ENCODE measurements around the gene CAMK1D.

CAMK1D gene

DNA sequence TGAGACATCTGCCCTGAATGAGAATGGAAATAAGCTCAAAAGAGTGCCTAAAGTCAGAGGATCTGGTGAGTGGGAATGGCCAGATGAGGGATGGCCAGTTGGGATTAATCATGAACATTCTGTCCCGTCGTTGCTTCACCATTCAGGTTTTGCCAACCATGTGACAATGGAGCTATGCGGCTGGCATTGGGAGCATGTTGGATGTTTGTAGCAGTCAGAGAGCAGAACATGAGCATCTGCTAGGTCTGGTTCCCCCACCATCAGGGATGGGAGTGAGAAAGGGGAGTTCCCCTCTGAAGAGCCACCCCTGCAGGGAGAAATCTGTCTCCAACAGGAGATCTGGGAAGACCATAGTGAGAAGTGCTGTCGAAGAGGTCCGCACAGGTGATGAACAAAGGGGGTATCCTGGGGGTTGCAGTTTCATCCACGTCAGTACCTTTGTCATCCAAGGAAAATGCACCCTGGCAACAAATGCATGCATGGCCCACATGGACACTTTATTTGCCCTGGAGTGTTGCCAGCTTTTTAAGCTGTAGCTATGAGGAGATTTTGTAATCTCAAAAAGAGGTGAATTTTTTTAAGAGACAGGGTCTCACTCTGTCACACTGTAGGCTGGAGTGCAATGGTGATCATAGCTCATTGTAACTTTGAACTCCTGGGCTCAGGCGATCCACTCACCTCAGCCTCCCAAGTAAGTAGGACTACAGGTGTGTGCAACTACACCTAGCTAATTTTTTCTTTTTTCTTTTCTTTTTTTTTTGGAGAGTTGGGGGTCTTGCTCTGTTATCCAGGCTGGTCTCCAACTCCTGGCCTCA, 190.2 kb downstream of the CAMK1D start:
- Histone ChIP-seq H3K4me1 (ENCODE audit: control insufficient read depth, insufficient read depth, low read length) (peaks cover 25% of the 10 kb centered on the region), H3K36me3 (ENCODE audit: control insufficient read depth in 2 of 2, insufficient read depth in 1 of 2, low read length in 2 of 2) (no peaks in the 10 kb centered on the region), H3K9me3 (ENCODE audit: control insufficient read depth, insufficient read depth, low read depth, low read length) (no peaks in the 10 kb centered on the region), H3K4me3 (ENCODE audit: low read depth, low read length) (no peak overlapping the region), H3K27ac (ENCODE audit: extremely low read depth, low read depth, low read length) (no peak overlapping the region)
- CTCF ChIA-PET = interaction anchor here (0.5 to 0.7 kb wide), 3 partner anchors 11 to 380 kb away, joined by 3 to 4 read pairs (median 3); no protein-coding TSS in a partner anchor
- TF ChIP-seq, protein P1, sequence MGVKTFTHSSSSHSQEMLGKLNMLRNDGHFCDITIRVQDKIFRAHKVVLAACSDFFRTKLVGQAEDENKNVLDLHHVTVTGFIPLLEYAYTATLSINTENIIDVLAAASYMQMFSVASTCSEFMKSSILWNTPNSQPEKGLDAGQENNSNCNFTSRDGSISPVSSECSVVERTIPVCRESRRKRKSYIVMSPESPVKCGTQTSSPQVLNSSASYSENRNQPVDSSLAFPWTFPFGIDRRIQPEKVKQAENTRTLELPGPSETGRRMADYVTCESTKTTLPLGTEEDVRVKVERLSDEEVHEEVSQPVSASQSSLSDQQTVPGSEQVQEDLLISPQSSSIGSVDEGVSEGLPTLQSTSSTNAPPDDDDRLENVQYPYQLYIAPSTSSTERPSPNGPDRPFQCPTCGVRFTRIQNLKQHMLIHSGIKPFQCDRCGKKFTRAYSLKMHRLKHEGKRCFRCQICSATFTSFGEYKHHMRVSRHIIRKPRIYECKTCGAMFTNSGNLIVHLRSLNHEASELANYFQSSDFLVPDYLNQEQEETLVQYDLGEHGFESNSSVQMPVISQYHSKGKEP (tag by site-specific recombination; IDR thresholded peaks at IDR 0.05) = peak; percentile 94
- no peak for TF ChIP-seq ZFHX2 (tag by site-specific recombination; conservative IDR thresholded peaks at IDR 0.05)
- TF ChIP-seq ZIC2 (tag by site-specific recombination; IDR thresholded peaks at IDR 0.05) = no peak
- POLR2A ChIA-PET = no interaction called here

DNA sequence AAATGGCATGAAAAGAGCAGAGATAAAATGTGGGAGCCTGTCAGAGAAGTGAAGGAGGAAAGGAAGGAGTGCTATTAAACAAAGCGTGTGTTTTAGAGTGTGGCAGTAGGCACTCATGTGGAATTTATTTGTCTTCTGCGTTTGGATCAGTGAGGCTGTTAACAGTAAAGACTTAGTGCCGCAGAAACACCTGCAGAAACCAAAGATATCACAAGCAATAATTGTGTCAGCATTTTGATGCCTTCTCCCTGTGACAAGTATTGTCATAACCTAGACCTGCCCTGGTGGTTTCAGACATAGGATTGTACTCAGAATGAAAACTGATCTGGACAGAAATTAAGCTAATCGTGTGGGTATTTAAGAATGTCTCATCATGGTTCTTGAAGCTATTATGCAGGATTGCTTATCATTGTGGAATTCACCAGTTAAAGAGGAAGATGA, 191.0 kb downstream of the CAMK1D start:
- H3K27ac ChIP-seq (ENCODE audit: extremely low read depth, low read depth, low read length) = no peak overlapping the region

More for the DNA sequence above, 191.0 kb downstream of the CAMK1D start:
- H3K4me3 ChIP-seq (ENCODE audit: low read depth, low read length) = no peak overlapping the region
- no peaks in the 10 kb centered on the region for H3K36me3 ChIP-seq (ENCODE audit: control insufficient read depth in 2 of 2, insufficient read depth in 1 of 2, low read length in 2 of 2)
- no peaks in the 10 kb centered on the region for H3K9me3 ChIP-seq (ENCODE audit: control insufficient read depth, insufficient read depth, low read depth, low read length)
- POLR2A ChIA-PET = no interaction called here
- no peak for TF ChIP-seq ZNF324 (tag by site-specific recombination; IDR thresholded peaks at IDR 0.05)
- TF ChIP-seq ZFP37 (tag by site-specific recombination; IDR thresholded peaks at IDR 0.05) = no peak
- TF ChIP-seq OSR2 (tag by site-specific recombination; IDR thresholded peaks at IDR 0.05) = peak; percentile 33; the same call in 1 of the 2 replicates
- TF ChIP-seq ZBTB17 (tag by site-specific recombination; IDR thresholded peaks at IDR 0.05) = no peak
- TF ChIP-seq KLF8 (tag by site-specific recombination; IDR thresholded peaks at IDR 0.05) = no peak
- TF ChIP-seq ZNF544 (tag by site-specific recombination; IDR thresholded peaks at IDR 0.05) = no peak
- peak; percentile 94 for TF ChIP-seq ZNF660 (tag by site-specific recombination; IDR thresholded peaks at IDR 0.05)
- TF ChIP-seq WT1 (tag by site-specific recombination; IDR thresholded peaks at IDR 0.05) = no peak
- peak; percentile 72 for TF ChIP-seq FEZF1 (tag by site-specific recombination; IDR thresholded peaks at IDR 0.05)
- no peak for TF ChIP-seq ZNF530 (tag by site-specific recombination; IDR thresholded peaks at IDR 0.05; ENCODE audit: low read depth)
- TF ChIP-seq ZNF48 (tag by site-specific recombination; IDR thresholded peaks at IDR 0.05) = no peak
- TF ChIP-seq, protein P2, sequence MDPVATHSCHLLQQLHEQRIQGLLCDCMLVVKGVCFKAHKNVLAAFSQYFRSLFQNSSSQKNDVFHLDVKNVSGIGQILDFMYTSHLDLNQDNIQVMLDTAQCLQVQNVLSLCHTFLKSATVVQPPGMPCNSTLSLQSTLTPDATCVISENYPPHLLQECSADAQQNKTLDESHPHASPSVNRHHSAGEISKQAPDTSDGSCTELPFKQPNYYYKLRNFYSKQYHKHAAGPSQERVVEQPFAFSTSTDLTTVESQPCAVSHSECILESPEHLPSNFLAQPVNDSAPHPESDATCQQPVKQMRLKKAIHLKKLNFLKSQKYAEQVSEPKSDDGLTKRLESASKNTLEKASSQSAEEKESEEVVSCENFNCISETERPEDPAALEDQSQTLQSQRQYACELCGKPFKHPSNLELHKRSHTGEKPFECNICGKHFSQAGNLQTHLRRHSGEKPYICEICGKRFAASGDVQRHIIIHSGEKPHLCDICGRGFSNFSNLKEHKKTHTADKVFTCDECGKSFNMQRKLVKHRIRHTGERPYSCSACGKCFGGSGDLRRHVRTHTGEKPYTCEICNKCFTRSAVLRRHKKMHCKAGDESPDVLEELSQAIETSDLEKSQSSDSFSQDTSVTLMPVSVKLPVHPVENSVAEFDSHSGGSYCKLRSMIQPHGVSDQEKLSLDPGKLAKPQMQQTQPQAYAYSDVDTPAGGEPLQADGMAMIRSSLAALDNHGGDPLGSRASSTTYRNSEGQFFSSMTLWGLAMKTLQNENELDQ (tag by site-specific recombination; IDR thresholded peaks at IDR 0.05; ENCODE audit: low read depth) = no peak
- TF ChIP-seq ZSCAN23 (tag by site-specific recombination; IDR thresholded peaks at IDR 0.05) = no peak
- TF ChIP-seq, protein P3, sequence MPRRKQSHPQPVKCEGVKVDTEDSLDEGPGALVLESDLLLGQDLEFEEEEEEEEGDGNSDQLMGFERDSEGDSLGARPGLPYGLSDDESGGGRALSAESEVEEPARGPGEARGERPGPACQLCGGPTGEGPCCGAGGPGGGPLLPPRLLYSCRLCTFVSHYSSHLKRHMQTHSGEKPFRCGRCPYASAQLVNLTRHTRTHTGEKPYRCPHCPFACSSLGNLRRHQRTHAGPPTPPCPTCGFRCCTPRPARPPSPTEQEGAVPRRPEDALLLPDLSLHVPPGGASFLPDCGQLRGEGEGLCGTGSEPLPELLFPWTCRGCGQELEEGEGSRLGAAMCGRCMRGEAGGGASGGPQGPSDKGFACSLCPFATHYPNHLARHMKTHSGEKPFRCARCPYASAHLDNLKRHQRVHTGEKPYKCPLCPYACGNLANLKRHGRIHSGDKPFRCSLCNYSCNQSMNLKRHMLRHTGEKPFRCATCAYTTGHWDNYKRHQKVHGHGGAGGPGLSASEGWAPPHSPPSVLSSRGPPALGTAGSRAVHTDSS (tag by site-specific recombination; IDR thresholded peaks at IDR 0.05) = no peak
- TF ChIP-seq, protein P4, sequence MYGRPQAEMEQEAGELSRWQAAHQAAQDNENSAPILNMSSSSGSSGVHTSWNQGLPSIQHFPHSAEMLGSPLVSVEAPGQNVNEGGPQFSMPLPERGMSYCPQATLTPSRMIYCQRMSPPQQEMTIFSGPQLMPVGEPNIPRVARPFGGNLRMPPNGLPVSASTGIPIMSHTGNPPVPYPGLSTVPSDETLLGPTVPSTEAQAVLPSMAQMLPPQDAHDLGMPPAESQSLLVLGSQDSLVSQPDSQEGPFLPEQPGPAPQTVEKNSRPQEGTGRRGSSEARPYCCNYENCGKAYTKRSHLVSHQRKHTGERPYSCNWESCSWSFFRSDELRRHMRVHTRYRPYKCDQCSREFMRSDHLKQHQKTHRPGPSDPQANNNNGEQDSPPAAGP (tag by site-specific recombination; IDR thresholded peaks at IDR 0.05) = no peak
- TF ChIP-seq GLI4 (tag by site-specific recombination; IDR thresholded peaks at IDR 0.05) = no peak
- 0 out of 2 replicates have a peak, but pooled peaks have one; percentile 25 for TF ChIP-seq ZEB2 (tag by site-specific recombination; IDR thresholded peaks at IDR 0.05)
- TF ChIP-seq ZIC2 (tag by site-specific recombination; IDR thresholded peaks at IDR 0.05) = no peak
- TF ChIP-seq ZNF600 (tag by site-specific recombination; IDR thresholded peaks at IDR 0.05) = peak; percentile 30; the same call in 1 of the 2 replicates
- TF ChIP-seq SCRT2 (tag by site-specific recombination; IDR thresholded peaks at IDR 0.05) = no peak
- no peak for TF ChIP-seq ZBTB8A (tag by site-specific recombination; IDR thresholded peaks at IDR 0.05)
- TF ChIP-seq ZNF266 (tag by site-specific recombination; IDR thresholded peaks at IDR 0.05; ENCODE audit: low read depth) = no peak
- H3K4me1 ChIP-seq (ENCODE audit: control insufficient read depth, insufficient read depth, low read length) = peaks cover 18% of the 10 kb centered on the region
- CTCF ChIA-PET = interaction anchor here (1.0 to 1.3 kb wide), 2 partner anchors 171 to 276 kb away, joined by 3 to 4 read pairs; no protein-coding TSS in a partner anchor

Data from HEK293 (cell line).